Measurements from ENCODE around the gene FLACC1.

Gene FLACC1

GRCh38 chr2:201280191-201281040 is 76.7 kb downstream of the FLACC1 start:
- no peaks in the 10 kb centered on the region for H3K27me3 ChIP-seq (replicated peaks)
- H3K36me3 ChIP-seq (replicated peaks): peaks cover 15% of the 10 kb centered on the region
- no peak overlapping the region for H3K27ac ChIP-seq
- in situ Hi-C loops (cut with HindIII; ENCODE audit: low pct_ligation_motif_present, low sequenced_read_pairs): no loop called here
- DNase-seq: no peak
- TF ChIP-seq CTCF (IDR thresholded peaks at IDR 0.05; ENCODE audit: low read depth, low read length, missing control alignments): no peak
- no peak overlapping the region for H3K4me3 ChIP-seq (ENCODE audit: low read depth, low read length)

- in situ Hi-C loops (cut with HindIII; ENCODE audit: low pct_ligation_motif_present, low sequenced_read_pairs): no loop called here
- TF ChIP-seq CTCF (IDR thresholded peaks at IDR 0.05; ENCODE audit: low read depth, low read length, missing control alignments): no peak
- Histone ChIP-seq H3K36me3 (replicated peaks) (peaks cover 15% of the 10 kb centered on the region), H3K27me3 (replicated peaks) (no peaks in the 10 kb centered on the region), H3K4me3 (ENCODE audit: low read depth, low read length) (no peak overlapping the region), H3K27ac (no peak overlapping the region)
- DNase-seq: no peak
Measured at GRCh38 chr2:201279079-201279478, 78.1 kb downstream of the FLACC1 start.

DNA sequence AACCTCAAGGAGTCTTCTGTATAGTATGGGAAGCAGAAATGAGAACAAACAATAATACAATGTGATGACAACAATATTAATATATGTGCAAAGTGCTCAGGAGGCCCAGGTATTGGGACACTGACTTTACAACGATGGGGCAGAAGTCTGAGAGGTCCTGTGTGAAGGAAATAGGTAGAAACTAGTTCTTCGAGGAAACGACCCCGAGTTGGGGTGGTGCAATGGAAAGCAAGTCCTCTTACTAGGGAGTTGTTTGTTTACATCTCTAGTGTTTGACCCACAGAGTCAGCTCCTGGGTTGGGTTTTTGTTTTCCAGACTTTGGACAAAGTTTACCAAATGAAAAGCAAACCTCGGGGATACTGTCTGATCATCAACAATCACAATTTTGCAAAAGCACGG is 80.6 kb downstream of the FLACC1 start:
- Histone ChIP-seq H3K27ac (no peak overlapping the region), H3K27me3 (replicated peaks) (no peaks in the 10 kb centered on the region), H3K36me3 (replicated peaks) (peaks cover 17% of the 10 kb centered on the region), H3K4me3 (ENCODE audit: low read depth, low read length) (no peak overlapping the region)
- in situ Hi-C loops (cut with HindIII; ENCODE audit: low pct_ligation_motif_present, low sequenced_read_pairs): no loop called here
- no peak for DNase-seq
- no peak for TF ChIP-seq CTCF (IDR thresholded peaks at IDR 0.05; ENCODE audit: low read depth, low read length, missing control alignments)

GRCh38 chr2:201275990-201276389 is 81.2 kb downstream of the FLACC1 start:
- Histone ChIP-seq H3K36me3 (replicated peaks) (peaks cover 17% of the 10 kb centered on the region), H3K27ac (no peak overlapping the region), H3K27me3 (replicated peaks) (no peaks in the 10 kb centered on the region), H3K4me3 (ENCODE audit: low read depth, low read length) (no peak overlapping the region)
- TF ChIP-seq CTCF (IDR thresholded peaks at IDR 0.05; ENCODE audit: low read depth, low read length, missing control alignments): peak; percentile 25
- DNase-seq: no peak
- in situ Hi-C loops (cut with HindIII; ENCODE audit: low pct_ligation_motif_present, low sequenced_read_pairs): no loop called here

DNA sequence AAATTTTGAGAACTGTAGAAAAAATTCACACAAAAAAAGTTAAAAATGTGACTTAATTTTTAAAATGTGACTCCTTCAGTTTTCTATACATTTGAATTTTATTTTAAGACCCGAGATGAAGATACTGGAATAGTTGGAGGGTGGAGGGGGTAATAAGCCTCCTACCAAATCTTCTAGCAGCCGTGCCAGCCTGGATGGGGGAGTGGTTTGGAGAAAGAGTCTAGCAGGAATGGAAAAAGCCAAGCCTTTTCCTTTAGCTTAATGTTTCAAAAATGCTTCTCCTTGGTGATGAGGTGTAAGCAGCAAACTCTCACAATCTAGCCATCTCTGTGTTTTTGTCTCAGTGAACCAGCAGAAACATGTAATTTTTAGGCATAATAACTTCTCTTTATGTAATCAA is 82.1 kb downstream of the FLACC1 start:
- DNase-seq: no peak
- Histone ChIP-seq H3K4me3 (ENCODE audit: low read depth, low read length) (no peak overlapping the region), H3K27me3 (replicated peaks) (no peaks in the 10 kb centered on the region), H3K36me3 (replicated peaks) (peaks cover 24% of the 10 kb centered on the region), H3K27ac (no peak overlapping the region)
- no peak for TF ChIP-seq CTCF (IDR thresholded peaks at IDR 0.05; ENCODE audit: low read depth, low read length, missing control alignments)
- in situ Hi-C loops (cut with HindIII; ENCODE audit: low pct_ligation_motif_present, low sequenced_read_pairs): no loop called here
